ENCODE results near the gene STAG1.

- TF ChIP-seq CTCF (conservative IDR thresholded peaks at IDR 0.05 in 1 of 2, IDR thresholded peaks at IDR 0.05 in 1 of 2; ENCODE audit: extremely low read depth in 1 of 2, insufficient read depth in 1 of 2, low read depth in 1 of 2, low read length in 2 of 2) (no peak), EZH2 (IDR thresholded peaks at IDR 0.05; ENCODE audit: borderline replicate concordance, low read length) (no peak)
These were observed 3.0 kb upstream of the STAG1 start for GRCh38 chr3:136755192-136755591.

Data from mammary epithelial cell (primary cell).